Measurements from ENCODE around the gene BPTF.
"Not testable (repeated sequence)": the region's sequence is repeated elsewhere in the genome, so short reads cannot be mapped to it uniquely, and the experiment has no call there.

Gene BPTF

DNA sequence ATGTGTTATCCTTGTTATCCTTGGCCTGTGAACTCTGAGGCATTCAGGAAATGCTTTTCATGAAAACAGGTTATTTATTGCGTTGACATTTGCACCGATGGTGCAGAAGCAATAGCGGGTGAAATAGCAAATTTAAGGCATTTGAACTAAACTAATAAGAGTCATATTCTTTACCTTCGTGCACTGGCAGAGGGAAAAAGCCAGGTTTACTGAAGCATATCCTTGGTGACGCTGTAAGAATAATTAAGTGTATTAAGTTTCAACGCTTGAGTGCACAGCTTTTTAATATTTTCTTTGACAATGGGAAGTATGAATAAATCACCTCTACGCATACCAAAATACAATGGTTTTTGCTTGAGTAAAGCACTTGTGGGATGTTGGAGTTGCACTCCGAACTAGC, 196.7 kb downstream of the BPTF start:
- in situ Hi-C loops (cut with MboI; ENCODE audit: low pct_unique_long_range_greater_than_20kb, low sequenced_read_pairs), result no loop called here

DNA sequence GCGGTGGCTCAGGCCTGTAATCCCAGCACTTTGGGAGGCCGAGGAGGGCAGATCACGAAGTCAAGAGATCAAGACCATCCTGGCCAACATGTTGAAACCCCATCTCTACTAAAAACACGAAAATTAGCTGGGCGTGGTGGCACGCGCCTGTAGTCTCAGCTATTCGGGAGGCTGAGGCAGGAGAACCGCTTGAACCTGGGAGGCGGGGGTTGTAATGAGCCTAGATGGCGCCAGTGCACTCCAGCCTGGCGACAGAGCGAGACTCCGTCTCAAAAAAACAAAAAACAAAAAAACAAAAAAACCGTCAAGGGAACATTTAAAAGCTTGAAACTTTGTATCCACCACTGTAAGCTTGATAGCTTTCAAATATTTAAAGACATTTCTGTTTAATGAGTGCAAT, 197.2 kb downstream of the BPTF start:
- DNase-seq; in situ Hi-C loops (cut with MboI; ENCODE audit: low pct_unique_long_range_greater_than_20kb, low sequenced_read_pairs): not testable (repeated sequence)

More for the DNA sequence above, 196.7 kb downstream of the BPTF start:
- DNase-seq, result no peak

DNA sequence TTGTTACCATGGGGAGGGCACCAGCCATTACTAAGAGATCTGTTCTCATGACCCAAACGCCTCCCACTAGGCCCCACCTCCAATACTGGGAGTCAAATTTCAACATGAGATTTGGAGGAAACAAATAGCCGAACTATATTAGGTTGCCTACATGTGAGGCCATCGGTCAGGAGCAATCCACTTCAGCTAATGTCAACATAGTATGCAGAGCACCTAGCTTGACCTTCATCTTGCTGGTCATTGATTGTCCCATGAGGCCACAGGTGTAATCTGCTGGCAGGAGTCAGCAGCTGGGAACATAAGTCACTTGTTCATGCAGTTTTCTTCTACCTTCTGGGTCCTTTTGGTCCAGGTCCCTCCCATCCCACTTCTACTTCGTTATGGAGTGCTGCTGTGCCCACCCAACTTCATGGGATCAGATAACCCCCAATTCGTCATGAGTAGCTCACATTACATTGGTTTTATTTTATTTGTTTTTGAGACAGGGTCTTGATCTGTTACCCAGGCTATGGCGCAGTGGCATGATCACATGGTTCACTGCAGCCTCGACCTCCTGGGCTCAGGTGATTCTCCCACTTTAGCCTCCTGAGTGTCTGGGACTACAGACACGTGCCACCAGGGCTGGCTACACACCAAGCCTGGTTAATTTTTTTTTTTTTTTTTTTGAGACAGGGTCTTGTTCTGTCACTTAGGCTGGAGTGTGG, 204.4 kb downstream of the BPTF start:
- no peak for DNase-seq
- in situ Hi-C loops (cut with MboI; ENCODE audit: low pct_unique_long_range_greater_than_20kb, low sequenced_read_pairs), result no loop called here
